ENCODE data around the gene ALPG.
"Not testable (repeated sequence)": the region's sequence is repeated elsewhere in the genome, so short reads cannot be mapped to it uniquely, and the experiment has no call there.

ALPG gene

GRCh38 chr2:232449964-232450363 is 43.3 kb downstream of the ALPG start:
- Histone ChIP-seq H3K4me2 (ENCODE audit: low read length) (no peak overlapping the region), H3K27me3 (ENCODE audit: insufficient read depth, low read length) (0 out of 2 replicates have a peak, but pooled peaks cover 3% of the 10 kb centered on the region), H2AFZ (ENCODE audit: low read length) (no peak overlapping the region), H3K79me2 (ENCODE audit: insufficient read depth, low read length) (no peaks in the 10 kb centered on the region), H3K9me3 (ENCODE audit: low read length) (no peaks in the 10 kb centered on the region), H3K4me1 (ENCODE audit: insufficient read depth, low read length, severe bottlenecking) (no peaks in the 10 kb centered on the region), H3K4me3 (ENCODE audit: low read depth, low read length, poor library complexity, severe bottlenecking) (no peak overlapping the region), H3F3A (ENCODE audit: insufficient read depth, low read length) (no peaks in the 10 kb centered on the region), H3K36me3 (ENCODE audit: insufficient read depth, low read length) (no peaks in the 10 kb centered on the region), H3K9ac (ENCODE audit: low read length) (no peak overlapping the region), H3K27ac (ENCODE audit: low read depth, low read length, poor library complexity, severe bottlenecking) (no peak overlapping the region), H4K20me1 (ENCODE audit: insufficient read depth, low read length) (no peaks in the 10 kb centered on the region), H3K9me2 (ENCODE audit: low read depth, low read length) (no peaks in the 10 kb centered on the region)
- TF ChIP-seq CTCF (IDR thresholded peaks at IDR 0.05; ENCODE audit: low read length) = no peak
- no peak for TF ChIP-seq EZH2 (IDR thresholded peaks at IDR 0.05; ENCODE audit: borderline replicate concordance, low read length)

GRCh38 chr2:232451645-232452044 is 45.0 kb downstream of the ALPG start:
- not testable (repeated sequence) for H3K36me3 ChIP-seq (ENCODE audit: insufficient read depth, low read length); H3K9me3 ChIP-seq (ENCODE audit: low read length); H3K4me2 ChIP-seq (ENCODE audit: low read length); H3K27ac ChIP-seq (ENCODE audit: low read depth, low read length, poor library complexity, severe bottlenecking); H3K79me2 ChIP-seq (ENCODE audit: insufficient read depth, low read length); H3K4me1 ChIP-seq (ENCODE audit: insufficient read depth, low read length, severe bottlenecking); H4K20me1 ChIP-seq (ENCODE audit: insufficient read depth, low read length); H3K4me3 ChIP-seq (ENCODE audit: low read depth, low read length, poor library complexity, severe bottlenecking); H3K9ac ChIP-seq (ENCODE audit: low read length); H3K9me2 ChIP-seq (ENCODE audit: low read depth, low read length); H3F3A ChIP-seq (ENCODE audit: insufficient read depth, low read length); H2AFZ ChIP-seq (ENCODE audit: low read length)
- 0 out of 2 replicates have a peak, but pooled peaks cover 11% of the 10 kb centered on the region for H3K27me3 ChIP-seq (ENCODE audit: insufficient read depth, low read length)

GRCh38 chr2:232454630-232455029 is 48.0 kb downstream of the ALPG start:
- Histone ChIP-seq H3K9ac (ENCODE audit: low read length) (no peak overlapping the region), H3K4me1 (ENCODE audit: insufficient read depth, low read length, severe bottlenecking) (no peaks in the 10 kb centered on the region), H3K79me2 (ENCODE audit: insufficient read depth, low read length) (no peaks in the 10 kb centered on the region), H3K9me2 (ENCODE audit: low read depth, low read length) (no peaks in the 10 kb centered on the region), H2AFZ (ENCODE audit: low read length) (no peak overlapping the region), H3K27ac (ENCODE audit: low read depth, low read length, poor library complexity, severe bottlenecking) (no peak overlapping the region), H3K4me2 (ENCODE audit: low read length) (no peak overlapping the region), H3K9me3 (ENCODE audit: low read length) (no peaks in the 10 kb centered on the region), H4K20me1 (ENCODE audit: insufficient read depth, low read length) (no peaks in the 10 kb centered on the region), H3K36me3 (ENCODE audit: insufficient read depth, low read length) (no peaks in the 10 kb centered on the region), H3F3A (ENCODE audit: insufficient read depth, low read length) (no peaks in the 10 kb centered on the region), H3K27me3 (ENCODE audit: insufficient read depth, low read length) (0 out of 2 replicates have a peak, but pooled peaks cover 11% of the 10 kb centered on the region), H3K4me3 (ENCODE audit: low read depth, low read length, poor library complexity, severe bottlenecking) (no peak overlapping the region)
- TF ChIP-seq EZH2 (IDR thresholded peaks at IDR 0.05; ENCODE audit: borderline replicate concordance, low read length) (no peak), CTCF (IDR thresholded peaks at IDR 0.05; ENCODE audit: low read length) (no peak)

- no peaks in the 10 kb centered on the region for H3K36me3 ChIP-seq (ENCODE audit: insufficient read depth, low read length)
- H3K9me3 ChIP-seq (ENCODE audit: low read length) = no peaks in the 10 kb centered on the region
- H3K27ac ChIP-seq (ENCODE audit: low read depth, low read length, poor library complexity, severe bottlenecking) = no peak within 1 kb of the TSS
- H3F3A ChIP-seq (ENCODE audit: insufficient read depth, low read length) = no peaks in the 10 kb centered on the region
- H4K20me1 ChIP-seq (ENCODE audit: insufficient read depth, low read length) = no peaks in the 10 kb centered on the region
- no peaks in the 10 kb centered on the region for H3K79me2 ChIP-seq (ENCODE audit: insufficient read depth, low read length)
- no peak for TF ChIP-seq CTCF (IDR thresholded peaks at IDR 0.05; ENCODE audit: low read length)
- no peak for TF ChIP-seq EZH2 (IDR thresholded peaks at IDR 0.05; ENCODE audit: borderline replicate concordance, low read length)
- no peak within 1 kb of the TSS for H3K4me3 ChIP-seq (ENCODE audit: low read depth, low read length, poor library complexity, severe bottlenecking)
- no peaks in the 10 kb centered on the region for H3K4me1 ChIP-seq (ENCODE audit: insufficient read depth, low read length, severe bottlenecking)
- no peak within 1 kb of the TSS for H2AFZ ChIP-seq (ENCODE audit: low read length)
- H3K9ac ChIP-seq (ENCODE audit: low read length) = no peak within 1 kb of the TSS
- no peaks in the 10 kb centered on the region for H3K9me2 ChIP-seq (ENCODE audit: low read depth, low read length)
- H3K27me3 ChIP-seq (ENCODE audit: insufficient read depth, low read length) = 0 out of 2 replicates have a peak, but pooled peaks cover 11% of the 10 kb centered on the region
- H3K4me2 ChIP-seq (ENCODE audit: low read length) = no peak within 1 kb of the TSS
Measured at GRCh38 chr2:232455426-232456255, 49.0 kb downstream of the ALPG start, which contains the start of gene ALPI. Gene ALPI (plus strand): TSS chr2:232456153. CDS start chr2:232456200, 47 bp downstream.
